SIG-M5 treated with dmso at 0.1 percent for 504 hours (cell line): ENCODE measurements around the gene ETV3L.

Source experiments
- DNase-seq: peaks from one replicate; lab custom pipeline; 2025; ENCODE audit not compliant: unreplicated experiment; lab: John Stamatoyannopoulos, UW

ETV3L gene

GRCh38 chr1:157132616-157133167 is 33.1 kb upstream of the ETV3L start:
- peak; percentile 59 for DNase-seq

- no peak for DNase-seq
Measured at GRCh38 chr1:157132111-157132510, 32.5 kb upstream of the ETV3L start.

DNA sequence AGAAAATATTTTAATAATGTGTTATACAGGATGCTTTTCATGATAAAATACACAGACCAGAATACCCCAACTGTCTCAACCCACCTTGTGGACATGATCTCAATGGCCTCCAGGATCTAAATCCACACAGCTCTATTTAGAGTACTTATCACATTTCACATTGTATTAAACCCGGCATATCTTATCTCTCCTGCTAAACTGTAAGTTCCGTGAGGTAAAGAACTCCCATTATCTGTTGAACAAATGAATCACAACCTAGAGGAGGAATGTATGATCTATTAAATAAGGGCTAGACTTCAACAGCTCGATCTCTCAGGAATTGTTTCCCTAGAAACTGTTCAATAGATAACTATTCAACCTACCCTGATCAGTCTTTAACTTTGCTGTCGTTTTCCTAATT is 31.7 kb upstream of the ETV3L start:
- no peak for DNase-seq

DNA sequence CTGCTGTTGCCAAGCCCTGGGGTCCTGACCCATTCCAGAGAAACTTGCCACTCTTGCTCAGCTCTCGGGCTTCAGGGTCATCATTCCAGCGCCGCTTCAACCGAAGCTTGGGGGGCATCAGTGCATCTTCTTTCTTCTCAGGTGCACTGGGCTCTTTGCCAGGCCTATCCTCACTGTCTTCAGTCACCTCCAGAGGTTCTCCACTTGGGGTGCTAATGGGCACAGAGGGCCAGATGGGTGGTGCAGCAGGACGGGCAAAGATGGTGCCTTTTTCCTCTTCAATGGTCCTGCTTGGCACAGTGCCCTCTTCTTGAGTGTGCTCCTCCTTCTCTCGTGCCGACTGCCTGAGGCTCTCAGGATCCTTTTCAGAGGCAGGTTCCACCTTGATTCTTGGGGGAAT is 25.2 kb upstream of the ETV3L start:
- no peak for DNase-seq

- no peak for DNase-seq
Measured at GRCh38 chr1:157119448-157119847, 19.8 kb upstream of the ETV3L start.

- DNase-seq, result no peak
Measured at GRCh38 chr1:157119008-157119407, 19.4 kb upstream of the ETV3L start.

- DNase-seq, result peak; percentile 69
Measured at GRCh38 chr1:157117527-157118057, 18.0 kb upstream of the ETV3L start.

GRCh38 chr1:157116737-157117103 is 17.1 kb upstream of the ETV3L start:
- no peak for DNase-seq

DNA sequence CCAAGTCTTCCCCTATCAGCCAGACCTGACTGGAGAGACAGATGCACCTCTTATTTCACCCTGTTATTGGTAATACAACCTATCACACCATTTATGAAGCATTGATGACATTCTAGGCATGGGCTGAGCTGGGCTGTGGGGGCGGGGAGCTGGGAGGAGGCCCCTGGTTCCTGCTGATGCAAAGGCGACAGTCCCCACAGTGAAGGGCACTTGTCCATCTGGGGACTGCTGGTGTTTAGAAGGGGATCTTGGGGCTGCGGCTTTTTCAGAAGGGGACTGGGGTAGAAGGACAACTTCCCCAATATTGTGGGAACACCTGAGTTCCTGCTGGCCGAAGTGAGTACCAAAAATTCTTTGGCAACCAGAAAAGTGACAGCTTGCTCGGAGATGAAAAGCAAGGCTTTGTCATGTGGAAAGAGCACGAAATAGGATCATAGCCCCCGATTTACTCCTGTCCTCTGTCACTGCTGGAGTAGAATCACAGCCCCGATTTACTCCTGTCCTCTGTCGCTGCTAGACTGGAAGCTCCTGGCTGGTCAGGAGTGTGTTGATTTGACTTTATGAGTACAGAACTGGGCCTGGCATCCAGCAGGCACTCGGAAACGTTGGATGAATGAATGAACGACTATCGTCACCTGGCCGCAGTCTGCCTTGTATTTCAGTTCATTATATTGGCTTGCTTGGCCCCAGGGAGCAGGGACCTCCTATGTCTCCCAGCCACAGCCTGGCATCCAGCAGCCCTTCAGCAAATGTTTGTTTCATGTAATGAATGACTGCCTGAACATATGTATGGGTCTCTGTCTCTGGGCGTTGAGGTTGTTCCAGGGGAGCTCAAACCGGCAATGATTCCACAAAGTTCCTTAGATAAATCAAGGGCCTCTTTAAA is 16.5 kb upstream of the ETV3L start:
- DNase-seq, result no peak

GRCh38 chr1:157115429-157115838 is 15.8 kb upstream of the ETV3L start:
- DNase-seq, result no peak

DNA sequence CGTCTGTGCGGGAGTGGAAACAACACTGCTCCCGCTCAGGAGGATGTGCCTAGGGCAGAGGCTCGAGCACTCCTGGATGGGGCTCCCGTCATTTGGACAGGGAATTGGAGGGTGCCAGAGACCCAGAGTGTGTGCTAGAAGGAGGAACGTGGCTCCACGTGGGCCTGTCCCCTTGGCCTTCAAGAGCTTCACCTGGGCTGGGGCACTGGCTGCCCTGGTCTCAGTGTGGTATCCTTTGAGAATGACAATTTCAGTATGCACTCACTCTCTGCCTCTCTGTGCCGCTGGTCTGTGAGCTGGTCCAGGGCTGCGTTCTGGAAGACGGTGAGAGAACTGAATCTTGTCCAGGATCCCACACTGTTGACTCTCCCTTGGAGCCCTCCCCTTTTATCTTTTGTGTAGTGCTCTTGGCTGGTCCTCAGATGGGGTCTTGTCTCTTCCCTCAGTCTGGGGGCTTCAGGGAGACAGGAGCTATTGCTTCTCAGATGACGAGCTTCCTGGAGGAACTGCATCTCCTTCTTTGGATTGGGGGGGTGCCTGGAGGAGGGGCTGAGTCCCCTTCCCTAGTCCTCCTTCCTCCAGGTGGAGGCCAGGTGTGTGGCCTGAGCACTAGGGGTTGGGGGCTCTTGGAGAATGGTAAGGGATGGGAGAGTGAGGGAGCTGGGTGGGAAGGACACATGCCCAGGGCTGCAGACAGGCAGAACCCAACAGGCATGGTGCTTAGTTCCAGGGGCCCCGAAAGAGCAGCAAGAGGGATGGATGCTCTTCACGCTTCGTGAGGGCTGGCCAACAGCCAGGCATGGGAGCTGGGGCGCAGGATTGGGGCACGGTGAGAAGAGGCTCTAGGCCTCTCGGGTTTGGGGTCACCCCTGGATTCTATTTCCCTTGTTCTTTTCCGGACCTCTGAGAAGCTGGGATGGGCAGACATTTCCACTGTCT is 14.8 kb upstream of the ETV3L start:
- DNase-seq, result no peak

- DNase-seq, result no peak
Measured at GRCh38 chr1:157113631-157114030, 14.0 kb upstream of the ETV3L start.

GRCh38 chr1:157113106-157113505 is 13.5 kb upstream of the ETV3L start:
- DNase-seq, result no peak

DNA sequence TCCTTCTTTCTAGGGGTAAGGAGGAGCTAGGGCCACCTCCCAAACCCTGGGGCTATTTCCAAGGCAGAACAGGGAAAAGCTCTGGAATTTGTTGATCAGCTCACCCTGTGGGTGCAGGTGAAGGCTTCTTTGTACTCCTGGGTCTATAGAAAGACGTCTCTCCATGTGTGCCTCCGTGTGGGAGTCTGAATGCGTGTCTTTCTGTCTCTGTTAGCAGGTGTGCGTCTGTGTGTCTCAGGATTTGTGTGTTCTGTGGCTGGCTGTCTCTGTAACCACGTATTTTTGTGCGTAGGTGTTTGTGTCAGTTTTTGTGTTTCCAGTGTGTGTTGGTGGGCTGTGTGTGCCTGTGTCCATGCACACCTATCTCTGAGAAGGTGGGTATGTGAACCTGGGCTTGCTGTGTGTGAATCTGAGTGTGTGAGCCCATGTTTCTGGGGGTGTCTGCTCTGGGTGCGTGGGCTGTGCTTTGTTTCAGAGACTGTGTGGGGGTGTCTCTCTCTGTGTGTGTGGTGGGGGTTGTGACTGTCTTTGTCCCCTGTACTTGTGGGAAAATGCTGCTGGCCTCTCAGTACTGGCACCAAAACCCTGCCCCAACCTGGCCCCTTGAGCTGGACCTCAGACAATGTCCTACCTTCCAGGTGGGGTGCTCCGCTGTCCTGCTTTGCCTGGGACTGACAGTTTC is 12.7 kb upstream of the ETV3L start:
- no peak for DNase-seq

DNA sequence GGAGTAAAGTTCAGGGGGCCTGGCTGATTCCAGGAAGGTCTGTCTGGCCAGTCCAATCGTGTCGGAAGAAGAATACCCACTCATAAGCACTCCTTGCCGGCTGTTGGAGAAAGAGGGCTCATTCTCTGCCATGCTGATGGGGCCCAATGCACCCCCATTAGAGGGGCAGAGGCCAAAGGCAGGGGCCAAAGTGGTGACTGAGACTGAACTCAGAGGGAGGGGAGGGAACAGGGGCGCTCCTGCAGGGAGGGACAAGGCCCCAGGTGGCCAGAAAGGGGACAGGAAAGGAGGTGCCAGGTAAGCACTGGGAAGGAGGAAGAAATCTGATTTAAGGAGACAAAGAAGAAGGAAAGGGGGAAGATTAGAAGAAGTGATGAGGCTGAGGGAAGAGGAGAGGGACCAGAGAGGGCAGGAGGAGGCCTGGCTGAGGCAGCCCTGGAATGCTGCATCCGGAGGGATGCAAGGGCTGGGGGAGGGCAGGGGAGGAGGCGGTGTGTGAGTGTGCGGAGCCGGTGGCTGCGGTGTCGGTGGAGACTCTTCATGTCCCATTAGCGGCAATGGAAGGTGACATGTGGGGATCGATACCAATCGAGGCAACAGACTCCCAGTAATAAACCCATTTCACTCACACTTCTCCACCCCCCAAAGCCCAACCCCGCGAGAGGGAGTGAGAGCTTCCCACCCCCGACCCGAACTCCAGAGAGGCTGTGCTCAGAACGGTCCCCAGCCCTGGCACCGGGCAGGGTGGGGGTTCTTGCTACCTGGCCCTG is 12.0 kb upstream of the ETV3L start:
- DNase-seq, result no peak

DNA sequence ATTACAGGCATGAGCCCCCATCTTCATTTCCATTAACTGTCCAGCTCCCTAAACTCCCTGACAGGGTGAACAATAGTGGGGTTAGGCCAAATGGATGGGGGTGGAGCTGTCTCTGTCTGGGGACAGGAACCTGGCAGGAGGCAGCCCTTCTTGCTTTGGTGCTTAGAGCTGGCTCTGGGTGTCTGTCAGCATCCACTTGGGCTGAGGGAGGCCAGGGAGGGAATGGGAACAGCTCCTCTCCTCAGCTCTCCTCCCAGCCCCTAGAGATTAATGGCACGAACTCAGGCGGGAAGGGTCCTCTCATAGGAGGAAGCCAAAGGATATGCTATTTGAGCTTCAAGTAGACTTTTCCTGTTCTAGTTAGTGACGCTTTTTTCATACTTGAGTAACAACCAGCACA is 11.1 kb upstream of the ETV3L start:
- DNase-seq, result no peak

- no peak for DNase-seq
Measured at GRCh38 chr1:157110003-157110402, 10.4 kb upstream of the ETV3L start.

DNA sequence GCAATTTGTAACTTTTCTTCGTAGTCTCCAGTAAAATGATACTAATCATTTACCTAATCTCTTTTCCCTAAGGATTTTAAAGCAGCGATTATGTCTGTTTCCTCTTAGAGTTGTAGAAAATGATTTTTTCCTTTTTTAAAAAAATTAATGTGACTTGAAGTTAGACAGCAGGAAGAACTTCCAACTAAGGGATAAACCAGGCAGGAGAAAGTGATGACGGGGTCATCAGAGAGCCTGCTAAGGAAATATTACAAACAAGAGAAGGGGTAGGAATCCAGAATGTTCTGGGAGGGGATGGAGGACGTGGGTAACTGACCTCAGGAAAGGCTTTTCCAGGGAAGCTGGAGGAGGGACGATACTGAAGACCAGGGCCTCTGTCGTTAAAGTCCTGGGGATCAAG is 8.8 kb upstream of the ETV3L start:
- DNase-seq, result no peak

DNA sequence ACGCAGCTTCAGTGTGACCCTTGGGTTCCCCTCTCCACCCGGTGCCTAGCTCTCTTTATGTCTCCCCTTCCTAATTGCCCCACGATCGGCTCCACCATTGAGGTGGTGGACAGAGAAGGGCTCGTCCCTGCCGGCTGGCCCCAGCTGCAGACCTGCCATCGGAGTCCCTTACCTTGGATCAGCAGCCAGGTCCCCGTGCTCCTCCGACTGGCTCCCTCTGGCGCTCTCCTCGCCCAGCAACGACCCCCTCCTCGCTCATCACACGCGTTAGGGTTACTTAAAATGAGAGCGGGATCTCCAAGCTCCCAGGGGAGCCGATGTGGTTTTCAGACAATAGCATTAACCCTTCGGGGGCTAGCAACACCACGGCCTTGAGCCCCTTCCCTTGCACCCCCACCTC is 8.1 kb upstream of the ETV3L start:
- DNase-seq, result no peak

DNA sequence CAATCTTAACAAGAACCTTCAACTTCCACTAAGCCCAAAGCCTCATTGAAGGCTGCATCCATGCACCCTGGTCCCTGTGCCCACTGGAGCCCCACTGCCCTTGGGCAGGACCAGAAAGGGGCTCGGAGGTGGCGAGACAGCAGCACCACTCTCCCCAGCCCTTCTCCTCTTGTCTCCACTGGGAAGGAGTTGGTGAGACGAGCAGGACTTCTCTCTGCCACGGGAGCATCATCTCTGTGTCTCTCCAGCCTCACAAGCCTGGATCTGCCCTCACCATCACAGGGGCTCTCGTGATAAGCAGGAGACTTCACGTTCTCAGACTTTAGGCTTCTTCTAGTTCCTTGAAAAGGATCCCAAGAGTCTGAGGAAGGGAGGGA is 7.2 kb upstream of the ETV3L start:
- no peak for DNase-seq
